ENCODE results near the gene KATNB1.

Gene KATNB1

DNA sequence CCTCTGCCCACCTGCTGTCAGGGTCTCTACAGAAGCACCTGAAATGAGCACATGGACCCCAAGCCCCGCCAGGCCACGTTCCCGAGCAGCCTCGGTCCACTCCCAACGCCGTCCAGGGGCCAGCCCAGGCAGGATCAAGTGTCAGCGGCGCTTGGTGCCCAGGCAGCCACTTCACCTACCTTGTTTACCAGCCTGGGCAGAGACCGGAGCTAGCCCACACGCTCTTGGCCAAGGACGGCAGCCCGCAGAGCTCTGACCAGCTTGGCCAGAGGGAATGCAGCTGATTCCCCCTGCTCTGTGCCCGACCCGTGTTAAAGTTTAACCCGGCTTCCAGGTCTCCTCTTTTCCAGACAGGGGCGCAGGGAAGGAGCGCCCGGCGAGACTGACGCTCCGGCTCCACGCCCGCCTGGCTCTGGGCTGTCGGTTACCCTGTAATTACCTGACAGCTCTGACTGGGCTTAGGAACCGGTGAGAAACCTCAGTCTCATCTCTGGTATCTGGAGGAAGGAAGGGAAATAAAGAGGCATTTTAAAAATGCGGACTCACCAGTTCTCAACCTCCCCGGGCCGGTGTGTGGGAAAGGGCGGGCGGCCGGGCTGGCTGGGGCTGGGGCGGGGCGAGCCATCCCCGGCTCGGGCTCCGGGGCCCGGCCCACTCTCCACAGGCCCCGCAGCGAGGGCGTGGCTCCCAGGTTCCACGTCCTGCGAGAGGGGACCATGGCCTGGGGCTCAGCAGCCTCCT, 62.1 kb downstream of the KATNB1 start:
- Histone ChIP-seq H3K4me3 (ENCODE audit: low read depth, low read length) (peak overlapping the region; percentile 41; the same call in 1 of the 2 replicates), H3K4me1 (ENCODE audit: control insufficient read depth, insufficient read depth, low read length) (peaks cover 31% of the 10 kb centered on the region), H3K9ac (ENCODE audit: low read depth, low read length) (no peak overlapping the region), H3K36me3 (ENCODE audit: control insufficient read depth, insufficient read depth, low read length) (no peaks in the 10 kb centered on the region), H3K27ac (ENCODE audit: low read depth, low read length) (peak overlapping the region; percentile 66), H3K27me3 (ENCODE audit: control insufficient read depth, insufficient read depth, low read length) (peaks cover 37% of the 10 kb centered on the region), H3K9me3 (ENCODE audit: control insufficient read depth, insufficient read depth, low read length) (no peaks in the 10 kb centered on the region)

DNA sequence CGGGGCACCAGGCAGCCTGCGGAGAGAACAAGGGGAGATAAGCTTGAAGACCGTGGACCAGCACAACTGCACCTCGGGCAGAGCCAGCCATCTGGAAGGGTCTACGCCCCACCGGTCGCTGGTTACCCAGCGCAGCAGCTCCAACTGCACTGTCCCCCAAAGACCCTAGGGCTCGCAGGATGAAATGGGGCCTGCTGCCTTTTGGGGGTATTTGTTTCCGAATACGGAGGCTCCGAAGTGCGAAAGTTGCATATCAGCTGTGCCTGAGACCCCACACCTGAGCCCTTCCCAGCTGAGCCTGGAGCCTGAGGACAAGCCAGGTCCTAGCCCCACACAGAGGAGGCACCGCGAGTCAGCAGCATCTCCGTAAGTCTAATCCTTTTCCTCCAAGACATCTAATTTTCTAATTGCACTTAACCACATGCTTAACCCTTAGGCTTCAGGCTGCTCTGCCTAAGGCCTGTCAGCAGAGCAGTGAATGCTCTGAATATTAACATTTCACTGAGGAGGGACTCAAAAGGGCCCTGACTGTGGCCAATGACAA, 62.8 kb downstream of the KATNB1 start:
- Histone ChIP-seq H3K4me1 (ENCODE audit: control insufficient read depth, insufficient read depth, low read length) (peaks cover 37% of the 10 kb centered on the region), H3K9ac (ENCODE audit: low read depth, low read length) (no peak overlapping the region), H3K27ac (ENCODE audit: low read depth, low read length) (no peak overlapping the region), H3K4me3 (ENCODE audit: low read depth, low read length) (peak overlapping the region; percentile 41; the same call in 1 of the 2 replicates), H3K27me3 (ENCODE audit: control insufficient read depth, insufficient read depth, low read length) (peaks cover 37% of the 10 kb centered on the region), H3K9me3 (ENCODE audit: control insufficient read depth, insufficient read depth, low read length) (no peaks in the 10 kb centered on the region), H3K36me3 (ENCODE audit: control insufficient read depth, insufficient read depth, low read length) (no peaks in the 10 kb centered on the region)

DNA sequence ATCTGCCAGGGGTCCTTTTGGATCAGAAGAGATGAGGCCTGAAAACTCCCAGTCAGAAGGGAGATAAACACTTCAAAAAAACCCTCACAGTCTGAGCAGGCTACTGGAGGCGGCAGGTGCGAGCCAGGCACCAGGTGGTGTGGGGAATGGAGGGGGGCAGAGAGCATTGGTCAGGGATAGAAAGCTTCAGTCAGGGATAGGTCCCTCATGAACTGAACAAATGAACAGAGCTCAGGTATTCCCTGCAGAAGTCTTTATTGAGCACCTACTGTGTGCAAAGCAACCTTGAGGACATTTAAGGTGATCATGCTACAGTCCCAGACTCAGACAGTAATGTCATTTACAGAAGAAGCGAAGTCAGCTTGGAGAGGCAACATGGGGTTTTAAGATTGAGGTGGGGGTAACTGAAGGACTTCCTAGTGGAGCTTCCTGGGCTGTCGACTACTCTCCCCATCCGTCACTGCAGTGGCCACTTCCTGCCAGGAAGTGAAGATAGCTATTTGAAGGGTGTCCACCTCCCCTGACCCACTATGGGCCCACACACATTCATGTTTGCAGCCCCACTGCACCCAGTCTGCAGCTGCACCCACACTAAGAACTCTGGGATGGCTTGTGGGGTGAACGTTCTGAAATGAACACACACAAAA, 63.5 kb downstream of the KATNB1 start:
- Histone ChIP-seq H3K36me3 (ENCODE audit: control insufficient read depth, insufficient read depth, low read length) (no peaks in the 10 kb centered on the region), H3K9ac (ENCODE audit: low read depth, low read length) (no peak overlapping the region), H3K4me3 (ENCODE audit: low read depth, low read length) (no peak overlapping the region), H3K9me3 (ENCODE audit: control insufficient read depth, insufficient read depth, low read length) (no peaks in the 10 kb centered on the region), H3K27ac (ENCODE audit: low read depth, low read length) (no peak overlapping the region), H3K27me3 (ENCODE audit: control insufficient read depth, insufficient read depth, low read length) (peaks cover 37% of the 10 kb centered on the region), H3K4me1 (ENCODE audit: control insufficient read depth, insufficient read depth, low read length) (peaks cover 41% of the 10 kb centered on the region)

DNA sequence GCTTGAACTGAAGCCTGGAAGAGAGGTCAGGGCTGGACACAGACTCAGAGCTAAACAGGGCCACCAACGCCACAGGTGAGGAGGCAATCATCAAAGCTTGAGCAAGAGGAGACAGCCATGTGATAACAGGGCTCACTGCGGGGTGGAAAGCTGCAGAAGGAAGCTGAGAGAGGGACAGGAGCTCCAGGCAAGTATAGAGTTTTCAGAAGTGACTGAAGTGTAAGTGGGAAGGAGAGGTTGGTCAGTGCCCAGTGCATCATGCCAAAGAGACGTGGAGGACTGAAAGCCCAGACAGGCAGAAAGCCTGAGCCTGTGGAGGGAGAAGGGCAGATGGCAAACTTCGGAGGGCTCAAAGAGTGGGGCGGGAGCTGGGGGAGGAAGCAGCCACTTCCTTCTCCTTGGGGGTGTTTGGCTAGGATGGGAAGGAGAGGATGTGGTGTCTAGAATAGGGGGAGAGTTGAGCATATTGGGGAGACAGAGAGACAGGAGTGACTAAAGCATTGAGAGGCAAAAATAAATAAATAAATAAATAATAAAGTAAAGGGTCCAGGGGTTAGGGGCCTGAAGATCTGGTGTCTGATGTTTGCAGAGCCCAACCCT, 64.1 kb downstream of the KATNB1 start:
- Histone ChIP-seq H3K4me3 (ENCODE audit: low read depth, low read length) (no peak overlapping the region), H3K4me1 (ENCODE audit: control insufficient read depth, insufficient read depth, low read length) (peaks cover 41% of the 10 kb centered on the region), H3K36me3 (ENCODE audit: control insufficient read depth, insufficient read depth, low read length) (no peaks in the 10 kb centered on the region), H3K9me3 (ENCODE audit: control insufficient read depth, insufficient read depth, low read length) (no peaks in the 10 kb centered on the region), H3K9ac (ENCODE audit: low read depth, low read length) (no peak overlapping the region), H3K27me3 (ENCODE audit: control insufficient read depth, insufficient read depth, low read length) (peaks cover 37% of the 10 kb centered on the region), H3K27ac (ENCODE audit: low read depth, low read length) (no peak overlapping the region)

DNA sequence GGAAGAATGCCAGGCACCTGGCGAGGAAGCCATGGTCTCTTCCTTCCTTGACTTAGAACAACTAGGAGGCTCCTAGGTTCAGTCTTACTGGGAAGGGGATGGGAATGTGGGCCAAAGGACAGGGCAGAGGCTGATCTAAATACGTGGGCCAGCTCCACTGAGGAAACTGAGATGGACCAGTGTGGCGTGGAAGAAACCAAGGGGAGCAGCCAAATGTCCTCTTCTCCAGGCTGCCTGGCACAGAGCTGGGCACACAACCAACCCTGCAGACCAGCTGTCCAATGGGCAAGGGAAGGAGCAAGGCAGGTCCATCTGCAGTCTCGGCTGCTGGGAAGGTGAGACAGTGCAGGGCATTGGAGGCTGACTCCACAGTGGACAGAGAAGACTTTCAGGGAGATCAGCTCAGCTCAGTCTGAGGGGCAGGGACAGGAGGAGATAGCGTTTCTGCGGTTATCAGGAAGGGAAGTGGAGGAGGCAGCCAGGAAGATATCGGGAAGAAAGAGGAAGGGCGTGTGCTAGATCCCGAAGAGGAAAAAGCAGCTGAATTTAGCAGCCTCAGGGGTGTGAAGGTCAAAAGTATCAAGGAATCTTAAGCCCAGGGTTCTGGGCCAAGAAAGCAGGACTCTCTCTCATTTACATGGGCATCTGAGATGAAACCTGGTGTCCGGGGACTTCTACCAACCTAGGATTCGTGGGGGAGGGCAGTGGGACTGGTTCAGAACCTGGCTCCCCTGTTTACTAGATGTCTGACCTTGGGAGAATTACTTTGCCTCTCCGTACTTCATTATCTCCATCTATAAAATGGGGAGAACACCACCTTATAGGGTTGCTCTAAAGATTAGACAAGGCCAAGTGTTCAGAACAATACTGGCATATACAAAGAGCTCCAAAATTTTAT, 64.9 kb downstream of the KATNB1 start:
- peaks cover 37% of the 10 kb centered on the region for H3K27me3 ChIP-seq (ENCODE audit: control insufficient read depth, insufficient read depth, low read length)
- no peak overlapping the region for H3K27ac ChIP-seq (ENCODE audit: low read depth, low read length)
- no peak overlapping the region for H3K9ac ChIP-seq (ENCODE audit: low read depth, low read length)
- H3K36me3 ChIP-seq (ENCODE audit: control insufficient read depth, insufficient read depth, low read length): no peaks in the 10 kb centered on the region
- H3K9me3 ChIP-seq (ENCODE audit: control insufficient read depth, insufficient read depth, low read length): no peaks in the 10 kb centered on the region
- H3K4me1 ChIP-seq (ENCODE audit: control insufficient read depth, insufficient read depth, low read length): peaks cover 41% of the 10 kb centered on the region
- no peak overlapping the region for H3K4me3 ChIP-seq (ENCODE audit: low read depth, low read length)

DNA sequence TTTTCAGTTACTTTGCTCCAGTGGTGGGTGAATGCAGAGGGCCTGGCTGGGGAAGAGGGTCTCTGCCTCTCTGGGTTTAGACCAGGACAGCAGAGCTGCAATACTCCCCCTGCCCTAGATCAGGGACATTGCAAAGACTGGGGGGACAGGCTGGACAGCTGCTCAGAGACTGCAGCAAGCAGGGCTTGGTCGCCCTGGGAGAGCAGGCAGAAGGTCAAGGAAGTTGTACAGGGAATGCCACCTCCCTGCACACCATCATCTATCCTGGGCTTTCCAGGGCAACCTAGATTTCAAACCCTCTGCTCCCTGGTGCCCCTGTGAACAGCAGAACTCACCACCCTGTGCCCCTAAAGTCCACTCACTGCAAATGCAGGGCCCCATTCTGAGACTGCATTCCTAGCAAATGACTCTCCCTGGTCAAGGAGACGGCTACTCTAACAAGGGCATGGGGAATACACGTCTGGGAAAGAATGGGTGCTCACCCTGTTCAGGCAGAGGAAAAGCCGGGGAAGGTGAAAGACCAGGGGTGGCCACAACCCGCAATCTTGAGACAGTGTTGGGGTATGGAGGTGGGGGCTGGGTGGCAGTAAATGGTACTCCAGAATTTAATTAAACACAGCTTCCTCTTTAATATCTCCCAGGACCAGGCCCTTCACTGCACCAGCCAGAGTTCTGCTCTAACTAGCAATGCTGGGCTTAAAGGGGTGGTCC, 65.7 kb downstream of the KATNB1 start:
- no peaks in the 10 kb centered on the region for H3K36me3 ChIP-seq (ENCODE audit: control insufficient read depth, insufficient read depth, low read length)
- peak overlapping the region; percentile 74 for H3K27ac ChIP-seq (ENCODE audit: low read depth, low read length)
- no peak overlapping the region for H3K9ac ChIP-seq (ENCODE audit: low read depth, low read length)
- H3K9me3 ChIP-seq (ENCODE audit: control insufficient read depth, insufficient read depth, low read length): no peaks in the 10 kb centered on the region
- H3K4me3 ChIP-seq (ENCODE audit: low read depth, low read length): peak overlapping the region; percentile 66
- peaks cover 37% of the 10 kb centered on the region for H3K27me3 ChIP-seq (ENCODE audit: control insufficient read depth, insufficient read depth, low read length)
- peaks cover 41% of the 10 kb centered on the region for H3K4me1 ChIP-seq (ENCODE audit: control insufficient read depth, insufficient read depth, low read length)

DNA sequence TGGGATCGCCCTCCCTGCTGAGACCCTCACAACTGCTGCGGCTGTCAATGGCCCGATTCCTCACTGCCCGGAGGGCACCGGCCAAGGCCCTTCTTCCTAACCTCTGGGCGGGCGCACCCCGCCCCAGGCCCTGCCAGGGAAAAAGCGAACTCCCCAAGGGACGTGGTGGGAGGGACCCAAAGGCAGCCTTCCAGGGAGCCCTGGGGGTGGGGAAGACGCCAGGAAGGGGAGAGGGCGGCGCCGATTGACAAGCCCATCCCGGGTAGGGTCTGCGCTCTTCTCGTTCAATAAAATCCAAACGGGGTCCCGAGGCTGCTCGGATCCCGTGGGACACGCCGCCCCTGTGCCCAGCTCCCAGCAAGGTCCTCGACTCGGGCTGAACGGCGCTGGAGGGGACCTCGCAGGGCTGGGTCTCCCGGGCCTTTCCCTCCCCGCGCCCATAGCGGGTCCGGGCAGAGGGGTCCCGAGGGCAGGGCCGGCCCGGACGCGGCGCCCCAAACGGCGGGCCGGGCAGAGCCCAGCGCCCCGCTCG, 66.3 kb downstream of the KATNB1 start:
- H3K4me1 ChIP-seq (ENCODE audit: control insufficient read depth, insufficient read depth, low read length): peaks cover 41% of the 10 kb centered on the region
- H3K9me3 ChIP-seq (ENCODE audit: control insufficient read depth, insufficient read depth, low read length): no peaks in the 10 kb centered on the region
- H3K27ac ChIP-seq (ENCODE audit: low read depth, low read length): peak overlapping the region; percentile 74
- peaks cover 37% of the 10 kb centered on the region for H3K27me3 ChIP-seq (ENCODE audit: control insufficient read depth, insufficient read depth, low read length)
- no peaks in the 10 kb centered on the region for H3K36me3 ChIP-seq (ENCODE audit: control insufficient read depth, insufficient read depth, low read length)
- H3K9ac ChIP-seq (ENCODE audit: low read depth, low read length): no peak overlapping the region
- H3K4me3 ChIP-seq (ENCODE audit: low read depth, low read length): peak overlapping the region; percentile 66

DNA sequence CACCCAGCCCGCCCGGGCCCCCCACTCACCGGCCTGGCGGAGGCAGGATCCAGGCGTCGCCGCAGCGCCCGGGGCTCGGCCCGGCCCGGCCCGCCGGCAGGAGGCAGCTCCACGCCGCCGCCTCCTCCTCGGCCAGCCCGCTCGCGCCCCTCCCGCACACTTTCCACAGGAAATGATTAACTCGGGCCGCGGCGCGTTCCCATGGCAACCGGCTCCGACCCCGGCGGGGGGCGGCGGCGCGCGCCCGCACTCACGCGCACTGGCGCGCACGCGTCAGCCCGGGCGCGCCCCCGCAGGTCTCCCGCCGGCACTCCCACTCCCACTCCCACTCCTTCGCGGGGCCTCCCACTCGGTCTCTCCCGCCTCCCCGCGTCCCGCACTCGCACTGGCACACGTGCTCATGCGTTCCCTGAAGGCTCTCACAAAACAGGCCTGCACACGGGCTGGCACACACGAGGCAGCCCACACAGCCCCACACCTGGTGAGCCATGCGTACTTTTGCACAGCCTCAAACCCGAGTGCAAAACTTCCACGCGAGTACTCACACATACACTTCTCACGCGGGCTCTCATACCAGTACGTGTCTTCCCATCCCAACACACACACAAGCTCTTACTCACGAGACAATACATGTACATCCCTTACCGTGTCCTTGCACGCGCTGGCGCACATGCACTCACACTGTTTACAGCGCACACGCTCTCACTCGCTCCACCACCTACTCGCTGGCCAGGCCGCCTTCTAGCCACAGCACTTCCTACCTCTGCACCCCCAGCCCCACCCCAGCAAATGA, 67.0 kb downstream of the KATNB1 start, which contains the start of gene KIFC3:
Gene KIFC3 (minus strand): TSS at position 151 of the 793 bp plus-strand sequence. CDS start 4,248 bp downstream, outside the sequence.
- Histone ChIP-seq H3K27ac (ENCODE audit: low read depth, low read length) (peak within 1 kb of the TSS; percentile 74), H3K27me3 (ENCODE audit: control insufficient read depth, insufficient read depth, low read length) (peaks cover 34% of the 10 kb centered on the region), H3K4me1 (ENCODE audit: control insufficient read depth, insufficient read depth, low read length) (peaks cover 36% of the 10 kb centered on the region), H3K9me3 (ENCODE audit: control insufficient read depth, insufficient read depth, low read length) (no peaks in the 10 kb centered on the region), H3K9ac (ENCODE audit: low read depth, low read length) (peak within 1 kb of the TSS; percentile 15; the same call in 1 of the 2 replicates), H3K4me3 (ENCODE audit: low read depth, low read length) (peak within 1 kb of the TSS; percentile 66), H3K36me3 (ENCODE audit: control insufficient read depth, insufficient read depth, low read length) (no peaks in the 10 kb centered on the region)

DNA sequence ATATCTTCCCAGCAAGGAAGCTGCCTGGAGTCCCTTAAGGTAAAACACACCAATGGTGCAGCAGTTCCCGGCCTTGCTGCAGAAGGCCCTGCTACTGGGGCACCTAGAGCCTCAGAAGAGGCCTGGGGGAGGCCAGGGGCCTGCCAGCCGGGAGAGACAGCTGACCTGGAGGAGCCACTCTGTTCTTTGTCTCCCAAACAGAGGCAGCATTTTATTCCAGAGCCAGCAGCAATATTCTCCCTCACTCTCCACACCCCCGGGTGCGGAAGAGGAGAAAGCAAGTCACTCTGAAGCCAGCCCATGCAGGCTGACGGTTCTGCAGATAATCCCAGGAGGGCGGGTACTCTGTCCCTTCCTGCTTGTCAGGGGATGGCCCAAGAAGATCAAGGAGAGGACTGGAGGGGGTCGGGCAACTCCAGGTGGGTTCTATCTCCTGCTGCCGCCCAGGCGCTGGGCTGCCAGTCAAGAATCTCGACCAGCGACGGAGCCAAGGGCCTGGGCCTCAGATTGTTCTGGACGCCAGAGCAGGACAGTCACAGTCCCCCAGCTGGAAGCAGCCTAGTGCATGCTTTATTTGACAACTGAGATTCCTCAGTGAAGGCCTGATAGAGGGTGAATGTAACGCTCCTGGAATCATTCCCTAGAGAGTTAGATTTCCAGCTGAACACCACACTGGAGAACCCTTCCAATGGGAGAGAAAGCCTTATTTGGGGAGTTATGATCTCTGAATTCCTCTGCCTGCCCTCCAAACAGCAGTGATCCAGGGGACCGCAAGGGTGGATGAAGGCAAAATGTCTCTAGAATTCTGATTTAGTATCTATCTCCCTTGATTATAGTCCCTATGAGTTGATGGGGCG, 67.8 kb downstream of the KATNB1 start:
- Histone ChIP-seq H3K4me1 (ENCODE audit: control insufficient read depth, insufficient read depth, low read length) (peaks cover 32% of the 10 kb centered on the region), H3K9me3 (ENCODE audit: control insufficient read depth, insufficient read depth, low read length) (no peaks in the 10 kb centered on the region), H3K36me3 (ENCODE audit: control insufficient read depth, insufficient read depth, low read length) (no peaks in the 10 kb centered on the region), H3K27me3 (ENCODE audit: control insufficient read depth, insufficient read depth, low read length) (peaks cover 34% of the 10 kb centered on the region), H3K4me3 (ENCODE audit: low read depth, low read length) (peak overlapping the region; percentile 66), H3K9ac (ENCODE audit: low read depth, low read length) (no peak overlapping the region), H3K27ac (ENCODE audit: low read depth, low read length) (peak overlapping the region; percentile 69)
